Glomerular endothelial cell (primary cell): ENCODE data around the gene PLXNA3. TPM values are rescaled to one million over a fixed set of nuclear protein-coding genes. Genes with fewer than 3 reads are reported as not detected.
"Not testable (repeated sequence)": the region's sequence is repeated elsewhere in the genome, so short reads cannot be mapped to it uniquely, and the experiment has no call there.

Experiments used
- DNase-seq: peaks from one replicate; pipeline ENCODE4 v3.0.0-alpha.2; 2011; ENCODE audit warnings: low read depth, low spot score; ENCODE audit errors: extremely low read depth
- total RNA-seq: library from RNA; depleted of rRNA; stranded (reverse); fragments of >200 nt; gene quantifications from 2 replicates; pipeline ENCODE4 v1.2.3, GENCODE V29; 2015

The PLXNA3 gene
- total RNA-seq, 1 donor from 2014 or later, result 29.2 TPM

GRCh38 chrX:154494715-154495114, 36.6 kb downstream of the PLXNA3 start:
- DNase-seq, result no peak

GRCh38 chrX:154495472-154495922, 37.4 kb downstream of the PLXNA3 start:
- no peak for DNase-seq

- DNase-seq, result not testable (repeated sequence)
Observed at GRCh38 chrX:154496591-154497137, 38.6 kb downstream of the PLXNA3 start.

- not testable (repeated sequence) for DNase-seq
Observed at GRCh38 chrX:154501423-154501822, 43.3 kb downstream of the PLXNA3 start.

- DNase-seq, result no peak
Observed at GRCh38 chrX:154502098-154502497, 44.0 kb downstream of the PLXNA3 start.

- no peak for DNase-seq
Observed at GRCh38 chrX:154502989-154503388, 44.9 kb downstream of the PLXNA3 start.

GRCh38 chrX:154505734-154506133, 47.7 kb downstream of the PLXNA3 start:
- no peak for DNase-seq

- DNase-seq, result no peak
Observed at GRCh38 chrX:154506483-154507332, 48.6 kb downstream of the PLXNA3 start.

GRCh38 chrX:154507673-154508383, 49.7 kb downstream of the PLXNA3 start:
- no peak for DNase-seq

GRCh38 chrX:154508384-154508745, 50.3 kb downstream of the PLXNA3 start:
- DNase-seq, result no peak

- no peak for DNase-seq
Observed at GRCh38 chrX:154509455-154509854, 51.4 kb downstream of the PLXNA3 start.

- no peak for DNase-seq
Observed at GRCh38 chrX:154511761-154512160, 53.7 kb downstream of the PLXNA3 start.

- no peak for DNase-seq
Observed at GRCh38 chrX:154512879-154513553, 54.9 kb downstream of the PLXNA3 start.

GRCh38 chrX:154513716-154514115, 55.6 kb downstream of the PLXNA3 start:
- DNase-seq, result no peak

GRCh38 chrX:154515090-154515965, 57.2 kb downstream of the PLXNA3 start:
- no peak for DNase-seq

GRCh38 chrX:154515966-154516655, 58.0 kb downstream of the PLXNA3 start, which contains the start of gene FAM3A:
TSS of gene FAM3A (minus strand) at chrX:154516232. CDS start at chrX:154515772, 460 bp downstream.
- no peak for DNase-seq

- DNase-seq, result no peak
Observed at GRCh38 chrX:154516656-154517100, 58.6 kb downstream of the PLXNA3 start.

- DNase-seq, result no peak
Observed at GRCh38 chrX:154517101-154517781, 59.2 kb downstream of the PLXNA3 start.

- DNase-seq, result no peak
Observed at GRCh38 chrX:154519389-154519788, 61.3 kb downstream of the PLXNA3 start.
